Measurements from ENCODE around the gene CFAP46. TPM values are rescaled to one million over a fixed set of nuclear protein-coding genes. Genes with fewer than 3 reads are reported as not detected.

Gene CFAP46
- polyA plus RNA-seq, 1 donor from 2014 or later = 2.6 TPM

DNA sequence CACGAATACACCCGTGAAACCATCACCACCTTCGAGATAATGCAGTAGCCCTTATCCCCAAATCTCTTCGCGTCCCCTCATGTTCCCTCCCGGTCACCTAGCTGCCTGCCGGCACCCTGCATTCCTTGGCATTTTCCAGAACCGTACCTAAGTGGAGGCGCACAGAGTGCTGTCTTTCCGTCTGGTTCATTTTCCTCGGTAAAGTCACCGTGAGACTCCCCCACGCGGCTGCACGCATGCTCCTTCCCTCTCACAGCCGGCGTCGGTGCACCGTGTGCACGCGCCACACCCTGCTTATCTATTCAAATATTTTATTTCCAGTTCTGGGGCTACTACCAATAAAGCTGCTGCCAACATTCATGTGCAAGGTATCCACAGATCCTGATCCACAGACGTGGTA lies 90.9 kb downstream of the CFAP46 start:
- Histone ChIP-seq H3K27ac (ENCODE audit: low read length) (no peak overlapping the region), H2AFZ (ENCODE audit: low read depth, low read length) (no peak overlapping the region), H3K4me2 (ENCODE audit: low read length) (no peak overlapping the region), H3K79me2 (replicated peaks; ENCODE audit: insufficient read depth, low read length) (no peaks in the 10 kb centered on the region), H4K20me1 (ENCODE audit: insufficient read depth) (no peaks in the 10 kb centered on the region), H3K9me2 (ENCODE audit: insufficient read depth, low read length) (no peaks in the 10 kb centered on the region), H3K27me3 (ENCODE audit: insufficient read depth, low read depth, low read length) (no peaks in the 10 kb centered on the region), H3F3A (ENCODE audit: insufficient read depth, low read length, poor library complexity, severe bottlenecking) (no peaks in the 10 kb centered on the region), H3K9me3 (ENCODE audit: low read length) (no peaks in the 10 kb centered on the region), H3K9ac (ENCODE audit: low read length) (no peak overlapping the region), H3K36me3 (ENCODE audit: insufficient read depth, low read length) (no peaks in the 10 kb centered on the region), H3K4me3 (ENCODE audit: low read length) (no peak overlapping the region)
- no peak for TF ChIP-seq EZH2 (IDR thresholded peaks at IDR 0.05; ENCODE audit: borderline replicate concordance, insufficient read depth, low read length, poor library complexity, severe bottlenecking)
- TF ChIP-seq EP300 (conservative IDR thresholded peaks at IDR 0.05; ENCODE audit: poor library complexity, severe bottlenecking) = no peak
- TF ChIP-seq POLR2AphosphoS5 (IDR thresholded peaks at IDR 0.05) = no peak

GRCh38 chr10:132850896-132851295 lies 91.5 kb downstream of the CFAP46 start:
- Histone ChIP-seq H2AFZ (ENCODE audit: low read depth, low read length) (no peak overlapping the region), H3K36me3 (ENCODE audit: insufficient read depth, low read length) (no peaks in the 10 kb centered on the region), H3K4me2 (ENCODE audit: low read length) (no peak overlapping the region), H3K27ac (ENCODE audit: low read length) (no peak overlapping the region), H4K20me1 (ENCODE audit: insufficient read depth) (no peaks in the 10 kb centered on the region), H3K9me2 (ENCODE audit: insufficient read depth, low read length) (no peaks in the 10 kb centered on the region), H3K9ac (ENCODE audit: low read length) (no peak overlapping the region), H3K4me3 (ENCODE audit: low read length) (no peak overlapping the region), H3F3A (ENCODE audit: insufficient read depth, low read length, poor library complexity, severe bottlenecking) (no peaks in the 10 kb centered on the region), H3K27me3 (ENCODE audit: insufficient read depth, low read depth, low read length) (no peaks in the 10 kb centered on the region), H3K79me2 (replicated peaks; ENCODE audit: insufficient read depth, low read length) (no peaks in the 10 kb centered on the region), H3K9me3 (ENCODE audit: low read length) (no peaks in the 10 kb centered on the region)
- TF ChIP-seq POLR2AphosphoS5 (IDR thresholded peaks at IDR 0.05) (no peak), EZH2 (IDR thresholded peaks at IDR 0.05; ENCODE audit: borderline replicate concordance, insufficient read depth, low read length, poor library complexity, severe bottlenecking) (no peak)

- H3K9me2 ChIP-seq (ENCODE audit: insufficient read depth, low read length) = no peaks in the 10 kb centered on the region
Observed at GRCh38 chr10:132850246-132850645, 92.1 kb downstream of the CFAP46 start.

More at GRCh38 chr10:132850246-132850645, 92.1 kb downstream of the CFAP46 start:
- Histone ChIP-seq H3K36me3 (ENCODE audit: insufficient read depth, low read length) (no peaks in the 10 kb centered on the region), H3F3A (ENCODE audit: insufficient read depth, low read length, poor library complexity, severe bottlenecking) (no peaks in the 10 kb centered on the region), H3K4me3 (ENCODE audit: low read length) (no peak overlapping the region), H4K20me1 (ENCODE audit: insufficient read depth) (no peaks in the 10 kb centered on the region), H3K27ac (ENCODE audit: low read length) (no peak overlapping the region), H3K9ac (ENCODE audit: low read length) (no peak overlapping the region), H3K9me3 (ENCODE audit: low read length) (no peaks in the 10 kb centered on the region), H3K4me2 (ENCODE audit: low read length) (no peak overlapping the region), H3K27me3 (ENCODE audit: insufficient read depth, low read depth, low read length) (no peaks in the 10 kb centered on the region), H3K79me2 (replicated peaks; ENCODE audit: insufficient read depth, low read length) (no peaks in the 10 kb centered on the region), H2AFZ (ENCODE audit: low read depth, low read length) (no peak overlapping the region)
- TF ChIP-seq EP300 (conservative IDR thresholded peaks at IDR 0.05; ENCODE audit: poor library complexity, severe bottlenecking) (no peak), POLR2AphosphoS5 (IDR thresholded peaks at IDR 0.05) (no peak), CTCF (IDR thresholded peaks at IDR 0.05; ENCODE audit: poor library complexity, severe bottlenecking) (no peak), TAF1 (IDR thresholded peaks at IDR 0.05; ENCODE audit: low read depth) (no peak), EZH2 (IDR thresholded peaks at IDR 0.05; ENCODE audit: borderline replicate concordance, insufficient read depth, low read length, poor library complexity, severe bottlenecking) (no peak), SMC3 (conservative IDR thresholded peaks at IDR 0.05; ENCODE audit: poor library complexity) (no peak), RAD21 (conservative IDR thresholded peaks at IDR 0.05) (no peak), MXI1 (conservative IDR thresholded peaks at IDR 0.05; ENCODE audit: poor library complexity, severe bottlenecking) (no peak)
- TF ChIP-seq, protein P1, sequence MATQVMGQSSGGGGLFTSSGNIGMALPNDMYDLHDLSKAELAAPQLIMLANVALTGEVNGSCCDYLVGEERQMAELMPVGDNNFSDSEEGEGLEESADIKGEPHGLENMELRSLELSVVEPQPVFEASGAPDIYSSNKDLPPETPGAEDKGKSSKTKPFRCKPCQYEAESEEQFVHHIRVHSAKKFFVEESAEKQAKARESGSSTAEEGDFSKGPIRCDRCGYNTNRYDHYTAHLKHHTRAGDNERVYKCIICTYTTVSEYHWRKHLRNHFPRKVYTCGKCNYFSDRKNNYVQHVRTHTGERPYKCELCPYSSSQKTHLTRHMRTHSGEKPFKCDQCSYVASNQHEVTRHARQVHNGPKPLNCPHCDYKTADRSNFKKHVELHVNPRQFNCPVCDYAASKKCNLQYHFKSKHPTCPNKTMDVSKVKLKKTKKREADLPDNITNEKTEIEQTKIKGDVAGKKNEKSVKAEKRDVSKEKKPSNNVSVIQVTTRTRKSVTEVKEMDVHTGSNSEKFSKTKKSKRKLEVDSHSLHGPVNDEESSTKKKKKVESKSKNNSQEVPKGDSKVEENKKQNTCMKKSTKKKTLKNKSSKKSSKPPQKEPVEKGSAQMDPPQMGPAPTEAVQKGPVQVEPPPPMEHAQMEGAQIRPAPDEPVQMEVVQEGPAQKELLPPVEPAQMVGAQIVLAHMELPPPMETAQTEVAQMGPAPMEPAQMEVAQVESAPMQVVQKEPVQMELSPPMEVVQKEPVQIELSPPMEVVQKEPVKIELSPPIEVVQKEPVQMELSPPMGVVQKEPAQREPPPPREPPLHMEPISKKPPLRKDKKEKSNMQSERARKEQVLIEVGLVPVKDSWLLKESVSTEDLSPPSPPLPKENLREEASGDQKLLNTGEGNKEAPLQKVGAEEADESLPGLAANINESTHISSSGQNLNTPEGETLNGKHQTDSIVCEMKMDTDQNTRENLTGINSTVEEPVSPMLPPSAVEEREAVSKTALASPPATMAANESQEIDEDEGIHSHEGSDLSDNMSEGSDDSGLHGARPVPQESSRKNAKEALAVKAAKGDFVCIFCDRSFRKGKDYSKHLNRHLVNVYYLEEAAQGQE (IDR thresholded peaks at IDR 0.05; ENCODE audit: borderline replicate concordance) = no peak

Measured in neural cell (in vitro differentiated cells).